SK-N-SH (cell line): ENCODE results near the gene PHF21A. TPM values are rescaled to one million over a fixed set of nuclear protein-coding genes. Genes with fewer than 3 reads are reported as not detected.

Source experiments
- CTCF ChIA-PET: fragments of 300-600, 350-600 bp; formaldehyde crosslinking; extraction: SDS; loops from one replicate; lab custom pipeline; 2021; lab: Yijun Ruan, JAX
- POLR2A ChIA-PET: fragments of 350-600 bp; sonication (Branson Sonifier 250); formaldehyde crosslinking; extraction: SDS; loops from one replicate; lab custom pipeline; 2020; ENCODE audit warnings: antibody characterized with exemption, inconsistent platforms; lab: Yijun Ruan, JAX
- DNase-seq: peaks from one replicate; pipeline ENCODE4 v3.0.0; 2012
- H2AFZ ChIP-seq: fragments of 200-600 bp; sonication (generic); 2 replicates; pipeline ENCODE4 v1.8.1; 2016; ENCODE audit warnings: antibody characterized with exemption, mild to moderate bottlenecking, low read depth
- H3F3A ChIP-seq: fragments of 200-600 bp; sonication (generic); replicated peaks from 2 replicates; pipeline ENCODE3; 2016; ENCODE audit warnings: antibody characterized with exemption, mild to moderate bottlenecking; ENCODE audit not compliant: insufficient read depth
- H3K27ac ChIP-seq, 2 experiments: fragments of 200-500 bp in 1 of 2; fragments of 200-600 bp in 1 of 2; sonication (Bioruptor generic) in 1 of 2; sonication (generic), shearing (Covaris generic) in 1 of 2; 2 replicates each; pipeline versions ENCODE4 v1.5.1 to v1.6.1; 2014 to 2016; ENCODE audit warnings: low read depth in 2 of 2, inconsistent platforms in 1 of 2, low read length in 1 of 2, mild to moderate bottlenecking in 1 of 2, mixed read lengths in 1 of 2
- H3K27me3 ChIP-seq: fragments of 200-600 bp; sonication (generic), shearing (Covaris generic); 2 replicates; pipeline ENCODE4 v1.6.1; 2016; ENCODE audit warnings: mixed run types; ENCODE audit not compliant: insufficient read depth
- H3K36me3 ChIP-seq, 2 experiments: fragments of 200-500 bp in 1 of 2; fragments of 200-600 bp in 1 of 2; sonication (Bioruptor generic) in 1 of 2; sonication (generic) in 1 of 2; replicated peaks in 1 of 2; 2 replicates each; pipeline versions ENCODE3 to v1.5.1; 2014 to 2016; ENCODE audit warnings: low read length in 1 of 2, mild to moderate bottlenecking in 1 of 2; ENCODE audit not compliant: insufficient read depth in 2 of 2, control insufficient read depth in 1 of 2
- H3K4me1 ChIP-seq, 2 experiments: fragments of 200-500 bp in 1 of 2; fragments of 200-600 bp in 1 of 2; sonication (Bioruptor generic) in 1 of 2; sonication (generic), shearing (Covaris generic) in 1 of 2; 2 replicates each; pipeline versions ENCODE4 v1.5.1 to v1.6.1; 2014 to 2016; ENCODE audit warnings: low read depth in 1 of 2, low read length in 1 of 2, mixed run types in 1 of 2; ENCODE audit not compliant: insufficient read depth in 2 of 2, control insufficient read depth in 1 of 2
- H3K4me2 ChIP-seq: fragments of 200-600 bp; sonication (generic), shearing (Covaris generic); 2 replicates; pipeline ENCODE4 v1.6.1; 2017; ENCODE audit warnings: mixed run types
- H3K4me3 ChIP-seq, 2 experiments: fragments of 200-500 bp in 1 of 2; fragments of 200-600 bp in 1 of 2; sonication (Bioruptor generic) in 1 of 2; sonication (generic), shearing (Covaris generic) in 1 of 2; 2 replicates each; pipeline versions ENCODE4 v1.5.1 to v1.8.1; 2014 to 2016; ENCODE audit warnings: low read depth in 2 of 2, inconsistent platforms in 1 of 2, low read length in 1 of 2, mild to moderate bottlenecking in 1 of 2, mixed read lengths in 1 of 2, moderate library complexity in 1 of 2
- H3K79me2 ChIP-seq: fragments of 200-600 bp; sonication (generic); 2 replicates; pipeline ENCODE4 v1.8.1; 2017; ENCODE audit warnings: mild to moderate bottlenecking; ENCODE audit not compliant: insufficient read depth
- H3K9ac ChIP-seq: fragments of 200-600 bp; sonication (generic); 2 replicates; pipeline ENCODE4 v1.6.1; 2017; ENCODE audit warnings: mixed run types
- H3K9me2 ChIP-seq: fragments of 200-600 bp; sonication (generic); 2 replicates; pipeline ENCODE4 v1.6.1; 2017; ENCODE audit warnings: mixed run types
- H3K9me3 ChIP-seq: fragments of 200-600 bp; sonication (generic); 2 replicates; pipeline ENCODE4 v1.6.1; 2017; ENCODE audit warnings: mixed run types, mild to moderate bottlenecking, moderate library complexity
- H4K20me1 ChIP-seq: fragments of 200-600 bp; sonication (generic); 2 replicates; pipeline ENCODE4 v1.6.1; 2017; ENCODE audit warnings: mild to moderate bottlenecking, mixed run types; ENCODE audit not compliant: insufficient read depth
- CHD2 ChIP-seq: fragments of 150-350 bp; IDR thresholded peaks from 2 replicates; pipeline ENCODE4 v1.6.1; 2018; ENCODE audit warnings: low read length; ENCODE audit not compliant: partially characterized antibody
- ELF1 ChIP-seq: IDR thresholded peaks from 2 replicates; pipeline ENCODE4 v1.4.0; 2012
- EP300 ChIP-seq, 2 experiments: IDR thresholded peaks; 2 replicates each; pipeline versions ENCODE4 v1.4.0 to v1.6.1; 2012; ENCODE audit warnings: borderline replicate concordance in 1 of 2, low read depth in 1 of 2, low read length in 1 of 2
- EZH2phosphoT487 ChIP-seq: fragments of 200-600 bp; sonication (generic); IDR thresholded peaks from 2 replicates; pipeline ENCODE4 v1.6.1; 2017; ENCODE audit warnings: low read depth, mixed run types, mild to moderate bottlenecking, antibody characterized with exemption, moderate library complexity, borderline replicate concordance
- FOXM1 ChIP-seq: IDR thresholded peaks from 2 replicates; pipeline ENCODE4 v1.4.0; 2012; ENCODE audit warnings: low read depth, mild to moderate bottlenecking
- GABPA ChIP-seq: IDR thresholded peaks from 2 replicates; pipeline ENCODE4 v1.4.0; 2012; ENCODE audit warnings: low read depth, mild to moderate bottlenecking
- GATA2 ChIP-seq: sonication (generic); formaldehyde crosslinking; IDR thresholded peaks from 2 replicates; pipeline ENCODE4 v1.5.0; 2020; ENCODE audit warnings: mild to moderate bottlenecking, missing genetic modification reagents
- JUND ChIP-seq: IDR thresholded peaks from 2 replicates; pipeline ENCODE4 v1.4.0; 2012
- MEF2A ChIP-seq: IDR thresholded peaks from 2 replicates; pipeline ENCODE4 v1.4.0; 2012; ENCODE audit warnings: low read depth, borderline replicate concordance
- MXI1 ChIP-seq: IDR thresholded peaks from 2 replicates; pipeline ENCODE4 v1.6.1; 2012; ENCODE audit warnings: mild to moderate bottlenecking, low read depth, low read length, improper control_type of control experiment
- NRF1 ChIP-seq: IDR thresholded peaks from 2 replicates; pipeline ENCODE4 v1.6.1; 2012; ENCODE audit warnings: low read depth, mild to moderate bottlenecking, low read length
- RAD21 ChIP-seq: IDR thresholded peaks from 2 replicates; pipeline ENCODE4 v1.6.1; 2012; ENCODE audit warnings: mild to moderate bottlenecking, low read length
- RCOR1 ChIP-seq: fragments of 150-350 bp; IDR thresholded peaks from 2 replicates; pipeline ENCODE4 v1.6.1; 2017; ENCODE audit warnings: antibody characterized with exemption, low read length
- RXRA ChIP-seq: IDR thresholded peaks from 2 replicates; pipeline ENCODE4 v1.4.0; 2012; ENCODE audit warnings: low read depth, mild to moderate bottlenecking, borderline replicate concordance
- TCF12 ChIP-seq: IDR thresholded peaks from 2 replicates; pipeline ENCODE4 v1.4.0; 2012
- TEAD4 ChIP-seq: IDR thresholded peaks from 2 replicates; pipeline ENCODE4 v1.4.0; 2012; ENCODE audit warnings: mild to moderate bottlenecking, borderline replicate concordance; ENCODE audit not compliant: insufficient read depth
- YY1 ChIP-seq: IDR thresholded peaks from 2 replicates; pipeline ENCODE4 v1.4.0; 2012; ENCODE audit warnings: low read depth, mild to moderate bottlenecking
- WGBS: methylation state at CpG from one replicate; pipeline ENCODE4 v1.1.6; 2017; ENCODE audit warnings: low lambda C conversion rate; 5-methylcytosine and 5-hydroxymethylcytosine counted together
- polyA plus RNA-seq, 3 experiments: library from polyadenylated mRNA; depleted of rRNA; stranded (reverse); fragments of >200 nt; gene quantifications; 2 replicates each; pipeline ENCODE4 v1.2.3, GENCODE V29; 2012
- TF ChIP-seq, protein P1 (sequence below): fragments of 200-600 bp; sonication (generic); IDR thresholded peaks from 2 replicates; pipeline ENCODE4 v1.6.1; 2017; ENCODE audit warnings: antibody characterized with exemption, mild to moderate bottlenecking, moderate library complexity
- TF ChIP-seq, protein P2 (sequence below): IDR thresholded peaks from 2 replicates; pipeline ENCODE4; 2012
- TF ChIP-seq, protein P3 (sequence below): IDR thresholded peaks from 2 replicates; pipeline ENCODE4 v1.4.0; 2012; ENCODE audit warnings: low read depth, borderline replicate concordance

Gene PHF21A
- polyA plus RNA-seq, 1 of the 3 experiments (the other 2 are of a cell fraction): 18.8 TPM

DNA sequence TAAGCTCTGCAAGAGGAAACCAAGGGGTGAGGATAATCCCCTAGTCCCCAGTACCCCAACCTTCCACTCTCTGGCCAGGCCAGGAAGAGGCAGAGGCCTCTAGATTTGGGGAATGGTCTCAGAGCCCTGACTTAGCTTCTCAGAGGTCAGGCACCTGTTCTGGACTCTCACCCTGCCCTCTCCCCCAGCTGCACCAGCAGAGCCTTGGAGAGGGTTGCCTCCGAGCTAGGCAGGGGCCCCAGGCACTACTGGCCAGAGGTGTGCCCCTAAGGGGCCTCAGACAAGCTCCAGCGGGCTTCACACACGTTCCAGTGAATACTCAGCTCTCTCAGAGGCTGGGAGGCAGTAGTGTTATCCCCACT, 222.2 kb downstream of the PHF21A start:
- Histone ChIP-seq H3K9me2 (no peaks in the 10 kb centered on the region), H4K20me1 (peaks cover 9% of the 10 kb centered on the region; the same call in 1 of the 2 replicates), H3F3A (no peaks in the 10 kb centered on the region), H3K36me3 (peaks cover 0 to 15% of the 10 kb centered on the region in 2 experiments), H3K27me3 (no peaks in the 10 kb centered on the region), H3K4me1 (peaks cover 11 to 45% of the 10 kb centered on the region in 2 experiments; a peak in 2 of 4 replicates), H3K9ac (peak overlapping the region; percentile 78; the same call in 1 of the 2 replicates), H3K4me2 (peak overlapping the region; percentile 99), H3K79me2 (no peaks in the 10 kb centered on the region), H3K27ac (peak overlapping the region; percentile 76 to 89), H2AFZ (no peak overlapping the region), H3K4me3 (peak overlapping the region; percentile 52 to 93; a peak in 3 of 4 replicates), H3K9me3 (no peaks in the 10 kb centered on the region)
- ChIA-PET POLR2A (interaction anchor here (0.8 to 1.2 kb wide), 4 partner anchors 8 to 19 kb away, joined by 3 to 4 read pairs (median 3); partner anchors contain the start of gene PEX16), CTCF (interaction anchor here (0.6 to 4.0 kb wide), 6 partner anchors 9 to 107 kb away, joined by 3 to 31 read pairs (median 4); partner anchors contain the start of gene PEX16)
- DNase-seq: no peak
- 29% methylated on average over 2 of the region's 3 CpGs for WGBS
- no peak for TF ChIP-seq TEAD4

DNA sequence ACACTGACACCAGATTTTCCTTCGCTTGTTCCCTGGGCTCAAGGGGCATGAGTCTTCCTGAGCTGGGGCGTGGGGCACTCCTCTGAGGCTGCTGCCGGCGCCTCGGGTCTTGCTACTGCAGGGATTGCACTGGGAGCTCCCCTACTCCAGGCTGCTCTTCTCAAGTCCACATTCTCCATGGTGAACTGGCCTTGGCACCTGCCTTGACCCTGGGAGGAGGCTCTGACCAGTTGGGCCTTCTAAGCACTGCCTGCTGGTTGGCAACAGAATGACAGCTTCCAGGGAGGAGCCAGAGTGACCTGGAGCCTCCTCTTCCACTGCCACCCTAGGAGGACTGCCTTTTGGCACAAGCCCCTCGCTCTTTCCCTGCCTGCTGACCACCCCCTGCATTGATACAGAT, 223.7 kb downstream of the PHF21A start:
- H3K4me3 ChIP-seq: no peak overlapping the region
- H4K20me1 ChIP-seq: peaks cover 9% of the 10 kb centered on the region; the same call in 1 of the 2 replicates
- H3K4me1 ChIP-seq: peaks cover 11 to 45% of the 10 kb centered on the region in 2 experiments; a peak in 2 of 4 replicates
- H3K27me3 ChIP-seq: no peaks in the 10 kb centered on the region
- POLR2A ChIA-PET: no interaction called here
- no peaks in the 10 kb centered on the region for H3K36me3 ChIP-seq
- no peaks in the 10 kb centered on the region for H3K79me2 ChIP-seq
- H3K4me2 ChIP-seq: no peak overlapping the region
- CTCF ChIA-PET: interaction anchor here (1.0 to 4.6 kb wide), 8 partner anchors 10 to 223 kb away, joined by 3 to 31 read pairs (median 6); partner anchors contain the start of gene PHF21A
- TF ChIP-seq RCOR1: no peak
- TF ChIP-seq NRF1: no peak
- no peak for TF ChIP-seq TEAD4
- no peak for TF ChIP-seq MXI1
- TF ChIP-seq JUND: no peak
- TF ChIP-seq GABPA: no peak
- TF ChIP-seq RXRA: no peak
- TF ChIP-seq, protein P1, sequence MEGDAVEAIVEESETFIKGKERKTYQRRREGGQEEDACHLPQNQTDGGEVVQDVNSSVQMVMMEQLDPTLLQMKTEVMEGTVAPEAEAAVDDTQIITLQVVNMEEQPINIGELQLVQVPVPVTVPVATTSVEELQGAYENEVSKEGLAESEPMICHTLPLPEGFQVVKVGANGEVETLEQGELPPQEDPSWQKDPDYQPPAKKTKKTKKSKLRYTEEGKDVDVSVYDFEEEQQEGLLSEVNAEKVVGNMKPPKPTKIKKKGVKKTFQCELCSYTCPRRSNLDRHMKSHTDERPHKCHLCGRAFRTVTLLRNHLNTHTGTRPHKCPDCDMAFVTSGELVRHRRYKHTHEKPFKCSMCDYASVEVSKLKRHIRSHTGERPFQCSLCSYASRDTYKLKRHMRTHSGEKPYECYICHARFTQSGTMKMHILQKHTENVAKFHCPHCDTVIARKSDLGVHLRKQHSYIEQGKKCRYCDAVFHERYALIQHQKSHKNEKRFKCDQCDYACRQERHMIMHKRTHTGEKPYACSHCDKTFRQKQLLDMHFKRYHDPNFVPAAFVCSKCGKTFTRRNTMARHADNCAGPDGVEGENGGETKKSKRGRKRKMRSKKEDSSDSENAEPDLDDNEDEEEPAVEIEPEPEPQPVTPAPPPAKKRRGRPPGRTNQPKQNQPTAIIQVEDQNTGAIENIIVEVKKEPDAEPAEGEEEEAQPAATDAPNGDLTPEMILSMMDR: no peak
- TF ChIP-seq, protein P2, sequence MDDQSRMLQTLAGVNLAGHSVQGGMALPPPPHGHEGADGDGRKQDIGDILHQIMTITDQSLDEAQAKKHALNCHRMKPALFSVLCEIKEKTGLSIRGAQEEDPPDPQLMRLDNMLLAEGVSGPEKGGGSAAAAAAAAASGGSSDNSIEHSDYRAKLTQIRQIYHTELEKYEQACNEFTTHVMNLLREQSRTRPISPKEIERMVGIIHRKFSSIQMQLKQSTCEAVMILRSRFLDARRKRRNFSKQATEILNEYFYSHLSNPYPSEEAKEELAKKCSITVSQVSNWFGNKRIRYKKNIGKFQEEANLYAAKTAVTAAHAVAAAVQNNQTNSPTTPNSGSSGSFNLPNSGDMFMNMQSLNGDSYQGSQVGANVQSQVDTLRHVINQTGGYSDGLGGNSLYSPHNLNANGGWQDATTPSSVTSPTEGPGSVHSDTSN: no peak
- no peak for TF ChIP-seq FOXM1
- no peak for TF ChIP-seq ELF1
- TF ChIP-seq GATA2 (CRISPR knock-in tag): no peak
- no peak for TF ChIP-seq MEF2A
- no peak for TF ChIP-seq RAD21
- TF ChIP-seq, protein P3, sequence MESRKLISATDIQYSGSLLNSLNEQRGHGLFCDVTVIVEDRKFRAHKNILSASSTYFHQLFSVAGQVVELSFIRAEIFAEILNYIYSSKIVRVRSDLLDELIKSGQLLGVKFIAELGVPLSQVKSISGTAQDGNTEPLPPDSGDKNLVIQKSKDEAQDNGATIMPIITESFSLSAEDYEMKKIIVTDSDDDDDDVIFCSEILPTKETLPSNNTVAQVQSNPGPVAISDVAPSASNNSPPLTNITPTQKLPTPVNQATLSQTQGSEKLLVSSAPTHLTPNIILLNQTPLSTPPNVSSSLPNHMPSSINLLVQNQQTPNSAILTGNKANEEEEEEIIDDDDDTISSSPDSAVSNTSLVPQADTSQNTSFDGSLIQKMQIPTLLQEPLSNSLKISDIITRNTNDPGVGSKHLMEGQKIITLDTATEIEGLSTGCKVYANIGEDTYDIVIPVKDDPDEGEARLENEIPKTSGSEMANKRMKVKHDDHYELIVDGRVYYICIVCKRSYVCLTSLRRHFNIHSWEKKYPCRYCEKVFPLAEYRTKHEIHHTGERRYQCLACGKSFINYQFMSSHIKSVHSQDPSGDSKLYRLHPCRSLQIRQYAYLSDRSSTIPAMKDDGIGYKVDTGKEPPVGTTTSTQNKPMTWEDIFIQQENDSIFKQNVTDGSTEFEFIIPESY: no peak
- no peak for TF ChIP-seq EZH2phosphoT487
- no peak for TF ChIP-seq YY1
- TF ChIP-seq CHD2: no peak
- TF ChIP-seq EP300 (IDR thresholded peaks at IDR 0.05; ENCODE audit: borderline replicate concordance in 1 of 2, low read depth in 1 of 2, low read length in 1 of 2): no peak
- no peak for TF ChIP-seq TCF12
- no peaks in the 10 kb centered on the region for H3F3A ChIP-seq
- 76% methylated on average over 2 of the region's 6 CpGs for WGBS
- no peak overlapping the region for H3K9ac ChIP-seq
- H3K9me3 ChIP-seq: no peaks in the 10 kb centered on the region
- no peaks in the 10 kb centered on the region for H3K9me2 ChIP-seq
- DNase-seq: peak; percentile 33
- H2AFZ ChIP-seq: no peak overlapping the region
- H3K27ac ChIP-seq: no peak overlapping the region
